MCF 10A (cell line): Measurements from ENCODE around the gene RPS6KA4. TPM values are rescaled to one million over a fixed set of nuclear protein-coding genes. Genes with fewer than 3 reads are reported as not detected.

Experiments used
- BruUV-seq: library from RNA; stranded (reverse); fragments of 400-500 nt; replicated peaks from 2 replicates; lab custom pipeline; 2021; lab: Mats Ljungman, UMichigan
- CTCF ChIA-PET: fragments of 300-600 bp; sonication (Branson Sonifier 250); formaldehyde crosslinking; extraction: SDS; loops from one replicate; lab custom pipeline; 2021; ENCODE audit warnings: antibody characterized with exemption, inconsistent platforms; lab: Yijun Ruan, JAX
- POLR2A ChIA-PET: fragments of 300-600, 350-650 bp; sonication (Branson Sonifier 250); formaldehyde crosslinking; extraction: SDS; loops from one replicate; lab custom pipeline; 2020; ENCODE audit warnings: antibody characterized with exemption, inconsistent platforms; lab: Yijun Ruan, JAX
- DNase-seq: peaks from one replicate; pipeline ENCODE4 v3.0.0-alpha.2; 2018; ENCODE audit not compliant: unreplicated experiment
- H3K27ac Mint-ChIP-seq: one replicate; pipeline ENCODE4 v1.8.0; 2022; ENCODE audit warnings: mild to moderate bottlenecking, low read depth, mixed read lengths; ENCODE audit not compliant: unreplicated experiment
- H3K27me3 Mint-ChIP-seq: one replicate; pipeline ENCODE4 v1.8.0; 2022; ENCODE audit warnings: mixed read lengths; ENCODE audit not compliant: insufficient read depth, unreplicated experiment
- H3K36me3 Mint-ChIP-seq: one replicate; pipeline ENCODE4 v1.8.0; 2022; ENCODE audit warnings: mild to moderate bottlenecking, moderate library complexity, mixed read lengths; ENCODE audit not compliant: insufficient read depth, unreplicated experiment
- H3K4me1 Mint-ChIP-seq: one replicate; pipeline ENCODE4 v1.8.0; 2022; ENCODE audit warnings: mixed read lengths; ENCODE audit not compliant: insufficient read depth, unreplicated experiment
- H3K4me3 Mint-ChIP-seq: one replicate; pipeline ENCODE4 v1.8.0; 2022; ENCODE audit warnings: mild to moderate bottlenecking, moderate library complexity, mixed read lengths; ENCODE audit not compliant: unreplicated experiment
- H3K9me3 Mint-ChIP-seq: one replicate; pipeline ENCODE4 v1.8.0; 2022; ENCODE audit warnings: mixed read lengths; ENCODE audit not compliant: unreplicated experiment
- CTCF ChIP-seq: fragments of 200-600 bp; IDR thresholded peaks from one replicate; pipeline ENCODE4 v1.8.0; 2022; ENCODE audit warnings: antibody characterized with exemption, mild to moderate bottlenecking; ENCODE audit not compliant: unreplicated experiment
- intact Hi-C: fragments of 100-400 bp; cut with micrococcal nuclease; formaldehyde crosslinking; loops from 2 replicates; pipeline ENCODE4 v1.14.1; 2022
- total RNA-seq: library from RNA; stranded (reverse); gene quantifications from 2 replicates; pipeline ENCODE4 v1.2.3, GENCODE V29; 2022

Gene RPS6KA4
- total RNA-seq, 1 experiment from 2014 or later, result 42.5 TPM

DNA sequence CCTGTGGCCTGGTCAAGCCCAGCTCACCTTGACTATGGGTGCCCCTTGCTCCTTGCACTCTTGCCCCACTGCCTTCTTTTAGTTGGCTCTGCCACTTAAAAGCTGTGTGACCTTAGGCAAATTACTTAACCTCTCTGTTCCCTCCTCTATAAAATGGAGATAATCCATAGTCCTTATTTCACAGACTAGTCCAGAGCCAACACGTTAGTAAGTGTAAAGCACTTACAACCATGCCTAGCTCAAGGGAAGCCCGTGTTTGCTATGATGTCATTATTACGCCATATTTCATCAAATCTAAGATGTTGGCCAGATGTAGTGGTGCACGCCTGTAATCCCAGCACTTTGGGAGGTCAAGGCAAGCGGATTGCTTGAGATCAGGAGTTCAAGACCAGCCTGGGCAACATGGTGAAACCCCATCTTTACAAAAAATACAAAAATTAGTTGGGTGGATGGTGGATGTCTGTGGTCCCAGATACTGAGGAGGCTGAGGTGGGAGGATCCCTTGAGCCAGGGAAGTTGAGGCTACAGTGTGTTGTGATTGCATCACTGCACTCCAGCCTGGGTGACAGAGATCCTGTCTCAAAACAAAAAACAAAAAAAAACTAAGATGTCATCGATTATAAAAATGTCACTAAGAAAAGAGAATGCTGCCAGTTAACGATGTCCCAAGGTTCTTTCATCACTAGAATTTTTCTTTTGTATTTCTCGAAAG lies 21.3 kb upstream of the RPS6KA4 start:
- POLR2A ChIA-PET, result interaction anchor here (0.6 to 15.4 kb wide), 6 partner anchors 9 to 710 kb away, joined by 3 to 285 read pairs (median 4); partner anchors contain the start of genes PRDX5 and TRMT112

GRCh38 chr11:64338716-64339115 lies 20.2 kb upstream of the RPS6KA4 start:
- Mint-ChIP-seq H3K27me3 (no peaks in the 10 kb centered on the region), H3K27ac (no peak overlapping the region), H3K9me3 (no peaks in the 10 kb centered on the region), H3K4me3 (no peak overlapping the region), H3K36me3 (no peaks in the 10 kb centered on the region), H3K4me1 (peaks cover 17% of the 10 kb centered on the region)
- ChIA-PET POLR2A (interaction anchor here (0.7 to 15.4 kb wide), 5 partner anchors 8 to 67 kb away, joined by 3 to 285 read pairs (median 5); partner anchors contain the start of genes PRDX5 and TRMT112), CTCF (interaction anchor here (1.3 to 11.4 kb wide), 2 partner anchors 16 to 21 kb away, joined by 4 to 135 read pairs; partner anchors contain the start of genes PRDX5 and TRMT112)
- intact Hi-C loops, result no loop called here
- no TSS peak for BruUV-seq
- TF ChIP-seq CTCF, result no peak
- DNase-seq, result no peak

More for the DNA sequence above, 21.3 kb upstream of the RPS6KA4 start:
- BruUV-seq, result no TSS peak
- Mint-ChIP-seq H3K4me3 (no peak overlapping the region), H3K27me3 (no peaks in the 10 kb centered on the region), H3K4me1 (peaks cover 17% of the 10 kb centered on the region), H3K9me3 (no peaks in the 10 kb centered on the region), H3K27ac (no peak overlapping the region), H3K36me3 (no peaks in the 10 kb centered on the region)
- CTCF ChIA-PET, result interaction anchor here (0.7 to 11.4 kb wide), 6 partner anchors 17 to 133 kb away, joined by 3 to 135 read pairs (median 4); partner anchors contain the start of genes PRDX5 and TRMT112
- no peak for DNase-seq
- intact Hi-C loops, result no loop called here
- TF ChIP-seq CTCF, result no peak

GRCh38 chr11:64339286-64339685 lies 19.7 kb upstream of the RPS6KA4 start:
- ChIA-PET CTCF (interaction anchor here (0.6 to 11.4 kb wide), 2 partner anchors 15 to 150 kb away, joined by 3 to 135 read pairs; no protein-coding TSS in a partner anchor), POLR2A (interaction anchor here (15.4 kb wide), 1 partner anchor 21 kb away, joined by 285 read pairs; the partner anchor contains the start of genes PRDX5 and TRMT112)
- no TSS peak for BruUV-seq
- TF ChIP-seq CTCF, result no peak
- H3K27me3 Mint-ChIP-seq, result no peaks in the 10 kb centered on the region
- DNase-seq, result no peak
- H3K9me3 Mint-ChIP-seq, result no peaks in the 10 kb centered on the region
- H3K27ac Mint-ChIP-seq, result peak overlapping the region; percentile 7
- H3K4me3 Mint-ChIP-seq, result no peak overlapping the region
- H3K4me1 Mint-ChIP-seq, result peaks cover 17% of the 10 kb centered on the region
- H3K36me3 Mint-ChIP-seq, result no peaks in the 10 kb centered on the region
- intact Hi-C loops, result no loop called here

DNA sequence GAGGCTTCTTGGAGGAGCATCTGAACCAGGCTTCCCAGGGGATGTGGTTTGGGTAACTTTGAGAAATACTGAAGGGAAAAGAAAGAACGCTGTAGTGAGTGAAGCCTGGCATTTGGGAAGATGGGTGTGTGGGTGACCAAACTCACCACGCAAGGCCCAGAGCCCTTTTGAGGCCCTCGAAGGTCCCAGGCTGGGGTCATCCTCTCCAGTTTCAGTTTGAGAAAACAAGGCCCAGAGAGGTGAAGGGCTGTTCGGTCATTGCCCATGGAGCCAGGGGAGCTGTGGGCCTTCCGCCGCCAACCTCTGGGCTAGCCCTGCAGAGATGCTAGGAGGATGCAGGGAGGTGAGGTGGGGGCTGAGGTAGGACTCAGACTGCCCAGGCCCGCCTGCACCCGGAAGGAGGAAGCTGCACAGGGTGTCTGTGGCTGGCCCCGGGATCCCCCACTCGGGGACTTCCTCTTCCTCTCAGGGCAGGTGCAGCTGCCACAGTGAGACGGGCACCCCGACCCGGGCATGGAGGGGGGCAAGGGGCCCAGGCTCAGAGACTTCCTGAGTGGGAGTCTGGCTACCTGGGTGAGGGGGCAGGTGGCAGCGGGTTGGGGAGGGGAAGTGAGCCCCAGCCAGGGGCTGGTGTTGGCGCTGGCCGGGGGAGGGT lies 19.1 kb upstream of the RPS6KA4 start, which contains the start of gene CCDC88B:
Gene CCDC88B (plus strand): TSS at position 451 of the 655 bp plus-strand sequence. CDS start 63 bp downstream, at position 514.
- BruUV-seq, result no TSS peak
- Mint-ChIP-seq H3K27ac (peak within 1 kb of the TSS; percentile 7), H3K4me3 (no peak within 1 kb of the TSS), H3K9me3 (no peaks in the 10 kb centered on the region), H3K4me1 (peaks cover 15% of the 10 kb centered on the region), H3K27me3 (no peaks in the 10 kb centered on the region), H3K36me3 (no peaks in the 10 kb centered on the region)
- no peak for TF ChIP-seq CTCF
- DNase-seq, result no peak
- intact Hi-C loops, result no loop called here
- POLR2A ChIA-PET, result interaction anchor here (1.2 to 15.4 kb wide), 2 partner anchors 22 to 68 kb away, joined by 3 to 285 read pairs; partner anchors contain the start of genes PRDX5 and TRMT112
- CTCF ChIA-PET, result interaction anchor here (0.6 to 11.4 kb wide), 4 partner anchors 15 to 151 kb away, joined by 3 to 135 read pairs (median 31); no protein-coding TSS in a partner anchor
